GM04503 (cell line): ENCODE data around the gene TNFRSF1A.
"Not testable (repeated sequence)": the region's sequence is repeated elsewhere in the genome, so short reads cannot be mapped to it uniquely, and the experiment has no call there.

Experiments
- DNase-seq: peaks from one replicate; pipeline ENCODE4 v3.0.0-alpha.2; 2012; ENCODE audit warnings: low read depth

Gene TNFRSF1A

GRCh38 chr12:6302621-6303020, 39.3 kb downstream of the TNFRSF1A start:
- DNase-seq: no peak

- DNase-seq: no peak
Measured at GRCh38 chr12:6301721-6302120, 40.2 kb downstream of the TNFRSF1A start.

- no peak for DNase-seq
Measured at GRCh38 chr12:6297170-6297569, 44.7 kb downstream of the TNFRSF1A start.

- peak; percentile 87 for DNase-seq
Measured at GRCh38 chr12:6295094-6295811, 46.6 kb downstream of the TNFRSF1A start.

- DNase-seq: no peak
Measured at GRCh38 chr12:6294156-6295093, 47.5 kb downstream of the TNFRSF1A start.

GRCh38 chr12:6292606-6293005, 49.3 kb downstream of the TNFRSF1A start:
- peak; percentile 64 for DNase-seq

GRCh38 chr12:6289906-6290305, 52.0 kb downstream of the TNFRSF1A start:
- DNase-seq: not testable (repeated sequence)

- not testable (repeated sequence) for DNase-seq
Measured at GRCh38 chr12:6289081-6289480, 52.8 kb downstream of the TNFRSF1A start.

- DNase-seq: no peak
Measured at GRCh38 chr12:6288235-6288634, 53.6 kb downstream of the TNFRSF1A start.

GRCh38 chr12:6285532-6286306, 56.2 kb downstream of the TNFRSF1A start:
- DNase-seq: no peak

GRCh38 chr12:6285063-6285477, 56.8 kb downstream of the TNFRSF1A start:
- no peak for DNase-seq

- DNase-seq: no peak
Measured at GRCh38 chr12:6284273-6284672, 57.6 kb downstream of the TNFRSF1A start.

GRCh38 chr12:6282453-6282840, 59.4 kb downstream of the TNFRSF1A start:
- DNase-seq: no peak

- DNase-seq: no peak
Measured at GRCh38 chr12:6281081-6281809, 60.6 kb downstream of the TNFRSF1A start.

GRCh38 chr12:6280672-6281071, 61.2 kb downstream of the TNFRSF1A start:
- DNase-seq: no peak

- DNase-seq: peak; percentile 81
Measured at GRCh38 chr12:6280053-6280469, 61.8 kb downstream of the TNFRSF1A start.

GRCh38 chr12:6279631-6280030, 62.2 kb downstream of the TNFRSF1A start:
- no peak for DNase-seq

- DNase-seq: no peak
Measured at GRCh38 chr12:6279256-6279628, 62.6 kb downstream of the TNFRSF1A start.
